Bronchial epithelial cell (primary cell): ENCODE data around the gene GPR42. TPM values are rescaled to one million over a fixed set of nuclear protein-coding genes. Genes with fewer than 3 reads are reported as not detected.

Experiments
- DNase-seq: peaks from one replicate; pipeline ENCODE4 v3.0.0-alpha.2; 2010; ENCODE audit warnings: low read depth
- FAIRE-seq: peaks from 2 replicates; lab custom pipeline; 2011; peaks lifted over from hg19 to GRCh38; lab: Jason Lieb, UNC
- H3K27me3 ChIP-seq: 2 replicates; pipeline ENCODE4 v1.5.1; 2011; ENCODE audit warnings: low read length; ENCODE audit not compliant: control insufficient read depth, insufficient read depth
- H3K36me3 ChIP-seq: 2 replicates; pipeline ENCODE4 v1.5.1; 2011; ENCODE audit warnings: low read length; ENCODE audit not compliant: control insufficient read depth, insufficient read depth
- H3K4me3 ChIP-seq: 2 replicates; pipeline ENCODE4 v1.5.1; 2011; ENCODE audit warnings: mild to moderate bottlenecking, low read depth, low read length, control low read depth
- total RNA-seq: library from RNA; depleted of rRNA; stranded (reverse); fragments of >200 nt; gene quantifications from 2 replicates; pipeline ENCODE4 v1.2.1, GENCODE V29; 2014
- TF ChIP-seq, protein P1 (sequence below): IDR thresholded peaks from 2 replicates; pipeline ENCODE4 v1.5.1; 2011; ENCODE audit warnings: mild to moderate bottlenecking, moderate library complexity, low read length, control low read depth, inconsistent platforms; ENCODE audit not compliant: insufficient read depth, severe bottlenecking

Gene GPR42
- total RNA-seq, 1 donor from 2014 or later: not detected

DNA sequence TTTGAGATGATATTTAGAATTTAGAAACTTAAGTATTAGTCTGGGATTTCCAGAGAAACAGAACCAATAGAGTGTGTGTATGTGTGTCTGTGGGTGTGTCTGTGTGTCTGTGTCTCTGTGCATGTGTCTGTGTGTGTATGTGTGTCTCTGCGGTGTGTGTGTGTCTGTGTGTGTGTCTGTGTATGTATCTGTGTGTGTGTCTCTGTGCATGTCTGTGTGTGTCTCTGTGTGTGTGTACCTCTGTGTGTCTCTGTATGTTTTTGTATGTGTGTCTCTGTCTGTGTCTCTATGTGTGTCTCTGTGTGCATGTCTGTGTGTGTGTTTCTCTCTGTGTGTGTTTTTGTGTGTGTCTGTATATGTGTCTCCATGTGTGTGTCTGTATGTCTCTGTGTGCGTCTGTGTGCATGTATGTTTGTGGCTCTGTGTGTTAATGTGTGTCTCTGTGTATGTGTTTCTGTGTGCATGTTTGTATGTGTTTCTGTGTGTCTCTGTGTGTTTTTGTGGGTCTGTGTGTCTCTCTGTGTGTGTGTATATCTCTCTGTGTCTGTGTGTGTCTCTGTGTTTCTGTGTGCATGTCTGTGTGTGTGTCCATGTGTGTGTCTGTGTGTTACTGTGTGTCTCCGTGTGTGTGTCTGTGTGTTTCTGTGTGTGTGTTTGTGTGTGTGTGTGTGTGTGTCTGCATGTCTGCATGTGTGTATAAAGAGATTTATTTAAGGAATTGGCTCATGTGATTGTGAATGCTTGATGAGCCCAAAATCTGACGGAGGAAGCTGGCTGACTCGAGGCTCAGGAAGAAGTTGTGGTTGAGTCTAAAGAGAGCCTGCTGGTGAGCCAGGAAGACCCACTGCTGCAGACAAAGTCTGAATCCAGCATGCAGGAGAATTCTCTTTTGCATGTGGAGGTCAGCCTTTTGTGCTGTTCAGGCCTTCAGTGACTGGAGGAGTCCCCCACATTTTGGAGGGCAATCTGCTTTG lies 22.2 kb downstream of the GPR42 start:
- Histone ChIP-seq H3K4me3 (no peak overlapping the region), H3K36me3 (no peaks in the 10 kb centered on the region), H3K27me3 (no peaks in the 10 kb centered on the region)
- FAIRE-seq (peak; percentile 62), DNase-seq (no peak)
- TF ChIP-seq, protein P1, sequence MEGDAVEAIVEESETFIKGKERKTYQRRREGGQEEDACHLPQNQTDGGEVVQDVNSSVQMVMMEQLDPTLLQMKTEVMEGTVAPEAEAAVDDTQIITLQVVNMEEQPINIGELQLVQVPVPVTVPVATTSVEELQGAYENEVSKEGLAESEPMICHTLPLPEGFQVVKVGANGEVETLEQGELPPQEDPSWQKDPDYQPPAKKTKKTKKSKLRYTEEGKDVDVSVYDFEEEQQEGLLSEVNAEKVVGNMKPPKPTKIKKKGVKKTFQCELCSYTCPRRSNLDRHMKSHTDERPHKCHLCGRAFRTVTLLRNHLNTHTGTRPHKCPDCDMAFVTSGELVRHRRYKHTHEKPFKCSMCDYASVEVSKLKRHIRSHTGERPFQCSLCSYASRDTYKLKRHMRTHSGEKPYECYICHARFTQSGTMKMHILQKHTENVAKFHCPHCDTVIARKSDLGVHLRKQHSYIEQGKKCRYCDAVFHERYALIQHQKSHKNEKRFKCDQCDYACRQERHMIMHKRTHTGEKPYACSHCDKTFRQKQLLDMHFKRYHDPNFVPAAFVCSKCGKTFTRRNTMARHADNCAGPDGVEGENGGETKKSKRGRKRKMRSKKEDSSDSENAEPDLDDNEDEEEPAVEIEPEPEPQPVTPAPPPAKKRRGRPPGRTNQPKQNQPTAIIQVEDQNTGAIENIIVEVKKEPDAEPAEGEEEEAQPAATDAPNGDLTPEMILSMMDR: no peak

DNA sequence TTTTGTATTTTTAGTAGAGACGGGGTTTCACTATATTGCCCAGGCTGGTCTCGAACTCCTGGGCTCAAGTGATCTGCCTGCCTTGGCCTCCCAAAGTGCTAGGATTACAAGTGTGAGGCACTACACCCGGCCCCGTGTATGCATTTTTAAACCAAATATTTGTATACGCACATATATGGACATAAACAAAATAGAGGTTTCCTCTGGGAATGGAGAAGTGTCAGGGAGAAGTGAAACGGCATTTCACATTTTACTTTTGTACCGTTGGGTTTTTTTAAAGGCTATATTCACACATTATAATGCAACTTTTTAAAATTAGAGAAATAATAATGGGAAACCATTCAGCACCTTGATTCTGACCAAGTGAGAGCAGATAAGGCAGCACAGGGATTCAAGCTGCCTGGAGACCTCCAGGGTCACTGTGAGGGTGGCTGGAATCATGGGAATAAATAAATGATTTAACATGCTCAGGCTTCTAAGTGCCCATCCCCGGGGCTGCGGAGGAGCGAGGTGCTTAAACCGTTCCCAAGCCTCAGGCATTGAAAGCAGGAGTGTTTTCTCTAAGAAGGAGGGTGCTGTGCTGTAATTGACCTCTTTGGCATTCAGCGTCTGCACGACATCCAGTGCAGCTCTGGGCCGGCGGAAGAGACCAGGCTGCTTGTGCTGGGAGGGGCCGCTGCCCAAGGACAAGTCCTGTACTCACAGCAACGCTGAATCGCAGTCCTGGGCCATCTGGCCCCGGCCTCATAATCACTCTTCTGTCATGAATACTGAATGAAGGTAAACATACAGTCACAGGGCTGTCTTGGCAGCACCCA lies 24.7 kb downstream of the GPR42 start:
- no peak for FAIRE-seq
- no peak for DNase-seq
- TF ChIP-seq, protein P1: no peak

DNA sequence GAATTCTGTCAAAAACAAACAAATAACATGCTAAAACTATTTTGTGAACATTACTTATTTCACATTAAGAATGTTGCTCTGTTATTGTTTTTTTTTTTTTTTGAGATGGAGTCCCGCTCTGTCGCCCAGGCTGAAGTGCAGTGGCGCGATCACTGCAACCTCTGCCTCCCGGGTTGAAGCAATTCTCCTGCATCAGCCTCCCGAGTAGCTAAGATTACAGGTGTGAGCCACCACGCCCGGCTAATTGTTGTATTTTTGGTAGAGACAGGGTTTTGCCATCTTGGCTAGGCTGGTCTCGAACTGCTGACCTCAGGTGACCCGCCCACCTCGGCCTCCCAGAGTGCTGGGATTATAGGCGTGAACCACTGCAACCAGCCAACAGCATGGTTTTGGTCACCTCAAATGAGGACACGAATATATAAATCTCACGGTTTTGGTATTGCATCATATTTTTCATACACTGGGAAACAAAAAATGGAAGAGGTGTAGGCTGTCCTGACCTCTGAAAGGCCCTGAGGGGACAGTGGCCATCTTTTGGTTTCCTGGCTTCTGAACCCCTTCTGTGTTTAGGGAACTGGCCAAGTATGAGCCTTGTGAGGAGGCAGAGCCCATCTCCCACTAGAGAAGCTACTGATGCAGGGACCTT lies 25.5 kb downstream of the GPR42 start:
- Histone ChIP-seq H3K27me3 (no peaks in the 10 kb centered on the region), H3K4me3 (no peak overlapping the region), H3K36me3 (no peaks in the 10 kb centered on the region)
- TF ChIP-seq, protein P1: no peak
- no peak for FAIRE-seq
- DNase-seq: no peak

More for the DNA sequence above, 24.7 kb downstream of the GPR42 start:
- H3K4me3 ChIP-seq: no peak overlapping the region
- no peaks in the 10 kb centered on the region for H3K27me3 ChIP-seq
- no peaks in the 10 kb centered on the region for H3K36me3 ChIP-seq

DNA sequence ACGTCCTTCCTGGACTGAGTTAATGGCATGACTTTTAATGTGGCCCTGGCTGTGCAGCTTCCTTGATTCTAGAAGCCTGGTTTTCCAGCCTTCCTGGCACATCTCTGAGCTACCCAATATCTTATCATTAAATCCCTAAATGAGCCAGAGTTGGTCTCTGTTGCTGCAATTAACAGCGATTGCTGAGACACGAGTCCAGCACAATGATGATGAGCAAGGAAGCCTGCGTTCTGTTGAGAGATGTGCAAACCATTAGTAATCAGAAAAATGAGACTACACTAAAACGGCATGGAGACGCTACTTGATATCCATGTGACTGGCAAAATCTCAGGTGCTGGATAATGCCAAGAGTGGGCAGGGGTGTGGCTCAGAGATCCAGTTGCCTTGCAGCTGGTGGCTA lies 26.2 kb downstream of the GPR42 start:
- H3K36me3 ChIP-seq: no peaks in the 10 kb centered on the region
- H3K27me3 ChIP-seq: no peaks in the 10 kb centered on the region
- no peak overlapping the region for H3K4me3 ChIP-seq
- TF ChIP-seq, protein P1: no peak
- FAIRE-seq: no peak
- DNase-seq: no peak

DNA sequence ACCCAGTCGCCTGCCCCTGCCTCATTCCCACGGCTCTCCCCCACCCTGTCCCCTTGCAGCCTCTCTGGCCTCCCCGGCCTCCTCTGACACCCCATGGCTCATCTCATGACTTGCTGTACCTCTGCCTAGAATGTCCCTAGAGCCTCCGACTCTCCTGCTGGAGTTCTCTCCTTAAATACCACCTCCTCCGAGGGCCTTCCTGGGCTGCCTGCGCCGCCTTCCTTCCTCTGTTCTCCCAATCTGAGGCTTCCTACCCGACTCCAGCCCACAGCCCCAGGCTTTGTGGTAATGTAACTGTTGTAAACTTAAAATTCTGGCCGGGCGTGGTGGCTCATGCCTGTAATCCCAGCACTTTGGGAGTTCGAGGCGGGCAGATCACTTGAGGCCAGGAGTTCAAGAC lies 27.7 kb downstream of the GPR42 start:
- TF ChIP-seq, protein P1: no peak
- H3K27me3 ChIP-seq: no peaks in the 10 kb centered on the region
- FAIRE-seq (no peak), DNase-seq (no peak)
- no peak overlapping the region for H3K4me3 ChIP-seq
- no peaks in the 10 kb centered on the region for H3K36me3 ChIP-seq
